Lung microvascular endothelial cell (primary cell): ENCODE measurements around the gene IL1R1. TPM values are rescaled to one million over a fixed set of nuclear protein-coding genes. Genes with fewer than 3 reads are reported as not detected.

Experiments used
- DNase-seq, 2 donors: peaks; one replicate each; pipeline versions ENCODE4 v3.0.0 to v3.0.0-alpha.2; 2010; ENCODE audit warnings: low read depth in 2 of 2
- total RNA-seq: library from RNA; depleted of rRNA; stranded (reverse); fragments of >200 nt; gene quantifications from 2 replicates; pipeline ENCODE4 v1.2.1, GENCODE V29; 2014

Gene IL1R1
- total RNA-seq, 1 donor from 2014 or later: 52.6 TPM

- DNase-seq: no peak
Observed at GRCh38 chr2:102138331-102138730, 4.2 kb upstream of the IL1R1 start.

DNA sequence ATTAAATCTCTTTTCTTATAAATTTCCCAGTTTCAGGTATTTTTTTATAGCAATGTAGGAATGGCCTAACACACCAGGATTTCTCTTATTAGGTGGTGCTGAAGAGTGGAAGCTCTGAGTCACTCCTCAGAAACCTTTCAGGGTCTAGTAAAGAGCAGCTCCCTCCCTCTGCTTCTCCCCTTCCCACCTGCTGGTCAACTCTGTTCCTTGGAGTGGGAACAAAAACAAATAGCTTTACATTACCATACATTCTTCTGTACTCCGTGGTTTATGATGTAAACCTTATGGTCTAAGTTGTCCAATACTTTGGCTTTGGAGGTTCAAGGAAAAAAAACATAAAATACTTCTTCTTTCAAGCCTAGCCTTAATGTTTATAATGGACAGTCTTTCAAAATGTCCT is 2.7 kb upstream of the IL1R1 start:
- no peak for DNase-seq

DNA sequence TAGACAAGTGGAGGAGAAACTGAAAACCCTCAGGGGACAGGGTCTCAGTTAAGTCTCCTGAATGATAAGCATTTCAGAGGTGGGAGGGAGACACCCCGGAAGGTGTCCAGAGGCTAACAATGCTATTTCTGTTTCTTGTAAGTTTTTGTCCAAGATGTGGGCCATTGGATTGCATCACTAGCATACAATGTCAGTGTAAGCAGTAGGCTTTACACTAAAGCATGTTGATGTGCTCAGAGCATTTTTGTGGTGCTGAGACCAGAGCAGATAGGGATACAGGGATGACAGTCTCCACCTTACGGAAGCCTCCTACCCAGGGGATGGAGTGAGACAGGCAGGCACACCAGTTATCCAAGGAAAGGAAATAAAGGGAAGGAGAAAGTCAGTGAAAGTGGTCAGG is 2.2 kb upstream of the IL1R1 start:
- DNase-seq: no peak

GRCh38 chr2:102141011-102141943 is 1.3 kb upstream of the IL1R1 start:
- peak in 1 of 2 donors; percentile 72 for DNase-seq

DNA sequence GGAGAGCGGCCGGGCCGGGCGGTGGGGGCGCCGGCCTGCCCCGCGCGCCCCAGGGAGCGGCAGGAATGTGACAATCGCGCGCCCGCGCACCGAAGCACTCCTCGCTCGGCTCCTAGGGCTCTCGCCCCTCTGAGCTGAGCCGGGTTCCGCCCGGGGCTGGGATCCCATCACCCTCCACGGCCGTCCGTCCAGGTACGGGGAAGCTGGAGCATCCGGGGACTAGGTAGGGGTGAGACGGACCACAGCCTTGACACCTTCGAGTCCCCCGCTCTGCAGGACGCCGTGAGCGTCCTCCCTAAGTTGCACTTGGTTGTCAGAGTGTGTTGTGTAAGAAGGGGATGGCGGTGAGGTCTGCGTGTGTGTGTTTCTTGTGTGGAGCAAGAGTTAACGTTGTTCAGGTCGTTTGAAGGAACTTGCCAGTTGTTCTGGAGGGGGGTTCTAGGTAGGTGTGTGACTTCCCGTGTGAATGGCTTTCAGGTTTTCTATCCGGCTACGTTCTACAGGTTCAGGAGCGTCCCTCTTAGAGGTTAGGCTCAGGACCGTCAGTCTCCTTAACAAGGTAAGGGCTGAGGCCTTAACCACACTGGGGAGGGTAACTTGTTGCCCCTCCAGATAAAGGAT is 393 bp downstream of the IL1R1 start:
- DNase-seq: peak; percentile 51 to 54

- DNase-seq: peak; percentile 57 to 61
Observed at GRCh38 chr2:102143450-102143985, 972 bp downstream of the IL1R1 start.

GRCh38 chr2:102144128-102144527 is 1.6 kb downstream of the IL1R1 start:
- DNase-seq: peak; percentile 32 to 72

DNA sequence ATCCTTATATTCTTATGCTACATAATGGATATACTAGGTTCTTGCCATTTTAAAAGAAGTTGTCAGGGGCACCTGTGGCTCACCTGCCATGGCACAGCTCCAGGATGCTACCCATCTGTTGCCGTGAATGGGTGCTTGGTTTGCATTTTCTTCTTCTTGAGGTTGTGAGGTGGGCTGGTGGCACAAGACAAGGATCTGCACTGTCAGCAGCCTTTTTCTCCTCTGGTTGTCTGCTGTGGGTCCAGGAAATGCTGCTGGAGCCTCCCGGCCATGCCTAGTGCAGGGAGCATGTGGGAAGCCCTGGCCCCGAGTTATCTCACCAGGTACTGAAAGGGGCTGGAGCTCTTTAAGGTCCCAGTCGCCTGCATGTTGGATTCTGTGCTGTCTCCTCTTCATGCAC is 2.6 kb downstream of the IL1R1 start:
- DNase-seq: no peak

- no peak for DNase-seq
Observed at GRCh38 chr2:102145934-102146333, 3.4 kb downstream of the IL1R1 start.

- peak in 1 of 2 donors; percentile 31 for DNase-seq
Observed at GRCh38 chr2:102147935-102148334, 5.4 kb downstream of the IL1R1 start.

DNA sequence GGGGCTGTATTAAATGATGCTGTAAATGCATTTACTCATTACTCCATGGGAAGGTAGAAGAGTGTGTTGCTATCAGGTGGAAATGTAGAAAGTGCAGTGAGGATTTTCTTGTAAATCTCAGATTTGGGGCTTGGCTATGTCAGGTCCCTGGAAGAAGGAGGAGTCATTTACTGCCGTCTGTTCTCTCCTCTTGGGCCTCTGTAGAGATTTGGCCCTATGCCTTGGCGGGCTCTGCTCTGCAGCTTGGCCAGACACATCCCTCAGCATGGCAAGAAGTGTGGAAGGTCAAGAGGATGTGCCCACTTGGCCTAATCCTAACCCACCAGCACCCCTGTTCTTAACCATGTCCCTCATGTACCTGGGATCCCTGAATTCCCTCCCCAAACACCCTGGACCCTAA is 6.7 kb downstream of the IL1R1 start:
- DNase-seq: no peak

DNA sequence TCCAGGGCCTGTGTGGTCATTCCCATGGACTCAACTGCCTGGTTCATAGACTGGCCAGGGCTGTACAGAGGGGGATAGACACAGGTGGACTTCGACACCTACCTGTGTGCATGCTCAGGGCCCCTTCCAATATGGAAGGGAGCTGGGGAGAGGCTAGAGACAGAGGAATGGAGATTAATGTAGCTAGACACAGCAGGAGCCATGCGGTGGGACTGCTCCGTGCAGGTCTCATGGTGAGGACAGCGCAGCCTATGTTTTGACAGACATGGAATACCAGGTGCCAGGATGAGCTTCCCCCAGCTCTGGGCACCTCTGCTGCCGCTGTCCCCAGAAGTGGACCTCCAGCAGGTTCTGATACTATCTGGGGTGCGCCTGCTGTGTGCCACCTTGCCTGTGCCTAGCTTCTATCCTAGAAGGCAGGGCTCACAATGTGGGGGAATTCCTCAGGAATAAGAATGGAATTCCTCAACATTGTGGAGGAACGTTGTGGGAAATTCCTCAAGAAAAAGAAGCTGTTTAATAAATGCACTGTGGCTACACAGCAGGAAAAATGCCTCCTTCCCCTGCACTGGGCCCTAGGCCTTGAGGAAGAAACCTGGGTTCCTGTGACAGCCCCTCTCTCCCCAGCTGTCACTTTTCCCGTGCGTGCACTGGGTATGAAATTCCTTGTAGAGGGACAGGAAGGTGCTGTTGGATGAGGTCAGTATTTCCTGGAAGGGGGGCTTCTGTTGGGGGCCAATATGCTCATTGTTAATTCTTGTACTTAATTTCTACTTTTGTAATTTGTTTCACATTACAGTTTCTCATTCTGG is 7.3 kb downstream of the IL1R1 start:
- peak; percentile 33 to 71 for DNase-seq

DNA sequence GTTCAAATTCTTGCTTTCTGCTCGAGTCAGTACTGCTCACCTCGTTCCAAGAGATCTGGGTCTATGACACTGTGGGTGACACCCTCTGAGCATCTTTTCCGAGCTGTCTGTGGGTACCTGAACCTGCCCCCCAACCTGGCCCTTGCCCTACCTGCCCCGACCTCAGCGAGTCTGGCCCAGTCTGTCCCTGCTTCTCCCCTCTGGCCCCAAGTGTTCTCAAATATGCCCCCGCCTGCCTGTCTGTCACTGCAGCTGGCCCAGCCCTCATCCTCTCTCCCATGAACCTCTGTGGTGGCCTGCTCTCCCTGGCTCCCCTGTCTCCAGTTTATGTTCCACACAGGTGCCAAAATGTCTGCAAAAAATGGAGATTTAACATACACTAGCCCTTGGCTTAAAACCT is 11.8 kb downstream of the IL1R1 start:
- no peak for DNase-seq

DNA sequence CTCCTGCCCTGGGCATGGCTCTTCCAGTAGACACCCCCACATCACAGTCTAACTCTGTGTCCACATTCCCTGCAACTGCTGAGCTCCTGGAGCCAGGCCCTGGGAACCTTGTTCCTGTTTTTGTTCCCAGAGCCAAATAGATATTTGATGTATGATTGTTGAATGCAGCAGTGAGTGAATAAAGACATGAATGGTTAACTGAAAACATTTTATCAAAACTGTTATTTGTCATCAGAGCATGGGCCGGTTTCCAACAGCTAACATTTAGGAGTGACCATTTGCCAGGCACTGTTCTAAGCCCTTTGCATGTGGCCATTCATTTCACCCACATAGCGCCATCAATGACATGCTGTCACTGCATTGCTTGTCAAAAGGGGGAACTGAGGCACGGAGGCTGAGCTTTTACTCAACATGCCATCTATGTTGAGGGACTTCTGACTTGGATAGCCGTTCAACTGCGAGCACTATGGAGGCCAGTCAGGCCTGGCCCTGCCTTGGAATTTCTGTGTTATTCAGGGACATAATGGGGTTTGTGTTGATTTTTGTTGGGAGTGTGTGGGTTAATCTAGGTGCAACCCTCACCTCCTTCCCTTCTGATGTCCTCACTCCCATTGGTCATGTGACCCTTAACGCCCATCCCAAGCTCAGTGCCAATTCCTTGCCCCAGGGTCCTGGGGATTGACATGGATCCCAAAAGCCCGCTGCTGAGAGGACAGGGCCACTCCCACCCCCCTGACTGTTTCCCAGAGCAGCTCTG is 12.6 kb downstream of the IL1R1 start:
- DNase-seq: no peak

- DNase-seq: no peak
Observed at GRCh38 chr2:102155703-102156515, 13.4 kb downstream of the IL1R1 start.

DNA sequence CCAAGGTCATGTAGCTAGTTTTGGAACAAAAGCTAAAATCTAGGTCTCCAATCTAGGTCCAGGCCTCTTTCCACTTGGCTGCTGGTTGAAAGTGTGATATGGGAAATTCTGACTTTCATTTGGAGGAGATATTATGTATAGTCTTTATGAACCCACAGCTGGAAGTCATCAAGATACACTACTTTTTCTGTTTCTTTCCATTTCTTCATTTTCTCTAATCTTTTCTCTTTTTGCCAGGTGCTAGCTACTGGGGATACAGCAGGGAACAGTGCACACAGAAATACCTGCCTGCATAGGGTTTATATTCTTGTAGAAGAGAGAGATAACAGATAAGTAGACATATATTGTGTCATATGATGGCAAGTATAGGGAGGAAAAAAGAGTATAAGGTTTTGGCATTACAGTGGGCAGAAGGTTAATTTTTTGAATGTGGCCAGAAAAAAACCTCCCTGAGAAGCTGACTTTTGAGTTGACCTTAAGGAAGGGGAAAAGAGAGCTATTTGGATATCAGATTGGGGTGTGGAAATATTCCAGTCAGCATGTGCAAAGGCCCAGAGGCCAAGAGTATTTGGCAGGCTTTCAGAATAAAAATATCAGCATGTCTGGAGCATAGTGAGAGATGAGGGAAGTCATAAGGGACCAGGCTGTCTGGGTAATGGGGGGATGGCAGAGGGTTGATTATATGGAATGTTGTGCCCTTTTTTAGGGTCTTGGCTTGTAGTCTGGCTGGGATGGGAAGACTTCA is 15.6 kb downstream of the IL1R1 start:
- DNase-seq: no peak

GRCh38 chr2:102159295-102159694 is 16.7 kb downstream of the IL1R1 start:
- peak in 1 of 2 donors; percentile 41 for DNase-seq

DNA sequence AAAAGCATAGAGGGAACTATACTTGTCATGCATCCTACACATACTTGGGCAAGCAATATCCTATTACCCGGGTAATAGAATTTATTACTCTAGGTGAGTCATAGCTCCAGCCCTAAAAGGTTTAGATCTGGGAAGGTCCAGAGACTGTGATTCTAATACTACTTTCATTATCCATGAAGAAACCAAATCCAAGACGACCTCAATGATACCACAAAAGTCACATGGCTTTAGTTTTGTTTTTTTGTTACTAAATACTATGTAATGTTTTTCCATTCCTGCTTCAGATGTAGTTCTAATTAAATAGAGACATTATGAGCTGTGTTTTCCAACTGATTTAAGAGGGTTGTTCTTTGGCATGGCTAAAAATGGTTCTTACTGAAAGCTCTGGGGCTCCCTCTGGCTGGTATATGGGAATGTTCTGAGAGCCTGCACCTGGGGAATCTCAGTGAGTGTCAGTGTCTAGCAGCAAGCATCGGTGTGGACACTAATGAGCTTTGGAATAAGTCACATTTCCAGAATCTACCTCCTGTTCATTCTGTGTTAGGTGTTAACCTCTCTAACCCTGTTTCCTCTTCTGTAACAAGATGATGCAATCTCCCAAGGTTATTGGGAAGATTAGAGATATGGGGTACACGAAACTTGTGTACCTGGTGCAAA is 23.8 kb downstream of the IL1R1 start:
- peak; percentile 68 to 76 for DNase-seq
